GM12891 (cell line): ENCODE results near the gene GAMT.

Experiments
- PAX5 ChIP-seq: IDR thresholded peaks from 2 replicates; pipeline ENCODE4 v1.6.1; 2011; ENCODE audit warnings: low read length, moderate library complexity, mild to moderate bottlenecking; ENCODE audit not compliant: insufficient read depth, severe bottlenecking
- POLR2A ChIP-seq: IDR thresholded peaks from 2 replicates; pipeline ENCODE4 v1.6.1; 2011; ENCODE audit warnings: low read depth, low read length, control low read depth
- POLR2AphosphoS5 ChIP-seq: IDR thresholded peaks from 2 replicates; pipeline ENCODE4 v1.6.1; 2011; ENCODE audit warnings: low read depth, low read length, control low read depth
- POU2F2 ChIP-seq: IDR thresholded peaks from 2 replicates; pipeline ENCODE4 v1.6.1; 2011; ENCODE audit warnings: low read depth, mild to moderate bottlenecking, control low read depth, low read length, moderate library complexity
- SPI1 ChIP-seq: IDR thresholded peaks from 2 replicates; pipeline ENCODE4 v1.6.1; 2011; ENCODE audit warnings: low read depth, low read length, control low read depth
- TAF1 ChIP-seq: IDR thresholded peaks from 2 replicates; pipeline ENCODE4 v1.6.1; 2011; ENCODE audit warnings: low read depth, low read length, control low read depth

GRCh38 chr19:1447944-1448343 is 46.6 kb upstream of the GAMT start:
- TF ChIP-seq SPI1 (no peak), TAF1 (no peak), POLR2A (no peak), POLR2AphosphoS5 (no peak), POU2F2 (no peak), PAX5 (no peak)
